ENCODE results near the gene TEX264.
"Not testable (repeated sequence)": the region's sequence is repeated elsewhere in the genome, so short reads cannot be mapped to it uniquely, and the experiment has no call there.

The TEX264 gene

GRCh38 chr3:51733859-51734571, 63.0 kb downstream of the TEX264 start:
- H3K36me3 ChIP-seq (ENCODE audit: control insufficient read depth in 2 of 2, insufficient read depth in 2 of 2, low read length in 2 of 2) = no peaks in the 10 kb centered on the region
- no peak overlapping the region for H3K9ac ChIP-seq (ENCODE audit: low read length in 2 of 2)
- H3K4me3 ChIP-seq (ENCODE audit: low read length in 2 of 2) = no peak overlapping the region
- H3K27ac ChIP-seq (ENCODE audit: low read length) = no peak overlapping the region
- no peaks in the 10 kb centered on the region for H3K4me1 ChIP-seq (ENCODE audit: control insufficient read depth, insufficient read depth, low read length)
- peaks cover 0 to 4% of the 10 kb centered on the region in 2 donors for H3K9me3 ChIP-seq (ENCODE audit: control insufficient read depth in 2 of 2, low read length in 2 of 2)
- peaks cover 2% of the 10 kb centered on the region in 2 donors for H3K27me3 ChIP-seq (ENCODE audit: control insufficient read depth in 1 of 2, insufficient read depth in 2 of 2, low read length in 2 of 2)

GRCh38 chr3:51734572-51734907, 63.5 kb downstream of the TEX264 start:
- H3K9me3 ChIP-seq (ENCODE audit: control insufficient read depth in 2 of 2, low read length in 2 of 2) = peaks cover 0 to 4% of the 10 kb centered on the region in 2 donors
- H3K36me3 ChIP-seq (ENCODE audit: control insufficient read depth in 2 of 2, insufficient read depth in 2 of 2, low read length in 2 of 2) = no peaks in the 10 kb centered on the region
- H3K4me1 ChIP-seq (ENCODE audit: control insufficient read depth, insufficient read depth, low read length) = no peaks in the 10 kb centered on the region
- peaks cover 2% of the 10 kb centered on the region in 2 donors for H3K27me3 ChIP-seq (ENCODE audit: control insufficient read depth in 1 of 2, insufficient read depth in 2 of 2, low read length in 2 of 2)
- H3K9ac ChIP-seq (ENCODE audit: low read length in 2 of 2) = no peak overlapping the region
- H3K27ac ChIP-seq (ENCODE audit: low read length) = no peak overlapping the region
- no peak overlapping the region for H3K4me3 ChIP-seq (ENCODE audit: low read length in 2 of 2)

GRCh38 chr3:51735039-51735438, 64.0 kb downstream of the TEX264 start:
- Histone ChIP-seq H3K27me3 (ENCODE audit: control insufficient read depth in 1 of 2, insufficient read depth in 2 of 2, low read length in 2 of 2) (peaks cover 2% of the 10 kb centered on the region in 2 donors), H3K9me3 (ENCODE audit: control insufficient read depth in 2 of 2, low read length in 2 of 2) (no peaks in the 10 kb centered on the region), H3K9ac (ENCODE audit: low read length in 2 of 2) (no peak overlapping the region)

GRCh38 chr3:51735950-51736349, 64.9 kb downstream of the TEX264 start:
- no peak overlapping the region for H3K9ac ChIP-seq (ENCODE audit: low read length in 2 of 2)
- no peak overlapping the region for H3K27ac ChIP-seq (ENCODE audit: low read length)
- H3K4me3 ChIP-seq (ENCODE audit: low read length in 2 of 2) = no peak overlapping the region
- H3K9me3 ChIP-seq (ENCODE audit: control insufficient read depth in 2 of 2, low read length in 2 of 2) = no peaks in the 10 kb centered on the region
- no peaks in the 10 kb centered on the region for H3K4me1 ChIP-seq (ENCODE audit: control insufficient read depth, insufficient read depth, low read length)
- no peaks in the 10 kb centered on the region for H3K36me3 ChIP-seq (ENCODE audit: control insufficient read depth in 2 of 2, insufficient read depth in 2 of 2, low read length in 2 of 2)
- peaks cover 2% of the 10 kb centered on the region in 2 donors for H3K27me3 ChIP-seq (ENCODE audit: control insufficient read depth in 1 of 2, insufficient read depth in 2 of 2, low read length in 2 of 2)

More at GRCh38 chr3:51735039-51735438, 64.0 kb downstream of the TEX264 start:
- Histone ChIP-seq H3K4me1 (ENCODE audit: control insufficient read depth, insufficient read depth, low read length) (no peaks in the 10 kb centered on the region), H3K27ac (ENCODE audit: low read length) (no peak overlapping the region), H3K4me3 (ENCODE audit: low read length in 2 of 2) (no peak overlapping the region), H3K36me3 (ENCODE audit: control insufficient read depth in 2 of 2, insufficient read depth in 2 of 2, low read length in 2 of 2) (no peaks in the 10 kb centered on the region)

GRCh38 chr3:51739110-51739509, 68.1 kb downstream of the TEX264 start:
- Histone ChIP-seq H3K4me1 (ENCODE audit: control insufficient read depth, insufficient read depth, low read length) (no peaks in the 10 kb centered on the region), H3K9ac (ENCODE audit: low read length in 2 of 2) (no peak overlapping the region), H3K9me3 (ENCODE audit: control insufficient read depth in 2 of 2, low read length in 2 of 2) (peaks cover 0 to 3% of the 10 kb centered on the region in 2 donors), H3K36me3 (ENCODE audit: control insufficient read depth in 2 of 2, insufficient read depth in 2 of 2, low read length in 2 of 2) (no peaks in the 10 kb centered on the region), H3K27me3 (ENCODE audit: control insufficient read depth in 1 of 2, insufficient read depth in 2 of 2, low read length in 2 of 2) (peaks cover 2% of the 10 kb centered on the region in 2 donors), H3K4me3 (ENCODE audit: low read length in 2 of 2) (no peak overlapping the region), H3K27ac (ENCODE audit: low read length) (no peak overlapping the region)

- not testable (repeated sequence) for H3K9ac ChIP-seq (ENCODE audit: low read length in 2 of 2); H3K36me3 ChIP-seq (ENCODE audit: control insufficient read depth in 2 of 2, insufficient read depth in 2 of 2, low read length in 2 of 2); H3K4me3 ChIP-seq (ENCODE audit: low read length in 2 of 2); H3K4me1 ChIP-seq (ENCODE audit: control insufficient read depth, insufficient read depth, low read length); H3K27ac ChIP-seq (ENCODE audit: low read length); H3K9me3 ChIP-seq (ENCODE audit: control insufficient read depth in 2 of 2, low read length in 2 of 2); H3K27me3 ChIP-seq (ENCODE audit: control insufficient read depth in 1 of 2, insufficient read depth in 2 of 2, low read length in 2 of 2)
These were observed 71.3 kb downstream of the TEX264 start for GRCh38 chr3:51742320-51742719.

GRCh38 chr3:51742978-51743377, 71.9 kb downstream of the TEX264 start:
- not testable (repeated sequence) for H3K27me3 ChIP-seq (ENCODE audit: control insufficient read depth in 1 of 2, insufficient read depth in 2 of 2, low read length in 2 of 2); H3K36me3 ChIP-seq (ENCODE audit: control insufficient read depth in 2 of 2, insufficient read depth in 2 of 2, low read length in 2 of 2); H3K27ac ChIP-seq (ENCODE audit: low read length); H3K9ac ChIP-seq (ENCODE audit: low read length in 2 of 2); H3K9me3 ChIP-seq (ENCODE audit: control insufficient read depth in 2 of 2, low read length in 2 of 2); H3K4me3 ChIP-seq (ENCODE audit: low read length in 2 of 2); H3K4me1 ChIP-seq (ENCODE audit: control insufficient read depth, insufficient read depth, low read length)

GRCh38 chr3:51747840-51748239, 76.8 kb downstream of the TEX264 start:
- Histone ChIP-seq H3K27ac (ENCODE audit: low read length) (no peak overlapping the region), H3K27me3 (ENCODE audit: control insufficient read depth in 1 of 2, insufficient read depth in 2 of 2, low read length in 2 of 2) (no peaks in the 10 kb centered on the region), H3K36me3 (ENCODE audit: control insufficient read depth in 2 of 2, insufficient read depth in 2 of 2, low read length in 2 of 2) (no peaks in the 10 kb centered on the region), H3K9ac (ENCODE audit: low read length in 2 of 2) (no peak overlapping the region), H3K4me3 (ENCODE audit: low read length in 2 of 2) (no peak overlapping the region), H3K4me1 (ENCODE audit: control insufficient read depth, insufficient read depth, low read length) (no peaks in the 10 kb centered on the region), H3K9me3 (ENCODE audit: control insufficient read depth in 2 of 2, low read length in 2 of 2) (no peaks in the 10 kb centered on the region)

GRCh38 chr3:51748327-51748726, 77.3 kb downstream of the TEX264 start:
- Histone ChIP-seq H3K36me3 (ENCODE audit: control insufficient read depth in 2 of 2, insufficient read depth in 2 of 2, low read length in 2 of 2) (no peaks in the 10 kb centered on the region), H3K9ac (ENCODE audit: low read length in 2 of 2) (no peak overlapping the region), H3K27me3 (ENCODE audit: control insufficient read depth in 1 of 2, insufficient read depth in 2 of 2, low read length in 2 of 2) (no peaks in the 10 kb centered on the region), H3K4me1 (ENCODE audit: control insufficient read depth, insufficient read depth, low read length) (no peaks in the 10 kb centered on the region), H3K4me3 (ENCODE audit: low read length in 2 of 2) (no peak overlapping the region), H3K27ac (ENCODE audit: low read length) (no peak overlapping the region), H3K9me3 (ENCODE audit: control insufficient read depth in 2 of 2, low read length in 2 of 2) (no peaks in the 10 kb centered on the region)

- Histone ChIP-seq H3K4me1 (ENCODE audit: control insufficient read depth, insufficient read depth, low read length) (no peaks in the 10 kb centered on the region), H3K27ac (ENCODE audit: low read length) (no peak overlapping the region), H3K9ac (ENCODE audit: low read length in 2 of 2) (no peak overlapping the region), H3K36me3 (ENCODE audit: control insufficient read depth in 2 of 2, insufficient read depth in 2 of 2, low read length in 2 of 2) (no peaks in the 10 kb centered on the region), H3K9me3 (ENCODE audit: control insufficient read depth in 2 of 2, low read length in 2 of 2) (no peaks in the 10 kb centered on the region), H3K27me3 (ENCODE audit: control insufficient read depth in 1 of 2, insufficient read depth in 2 of 2, low read length in 2 of 2) (no peaks in the 10 kb centered on the region), H3K4me3 (ENCODE audit: low read length in 2 of 2) (no peak overlapping the region)
These were observed 79.8 kb downstream of the TEX264 start for GRCh38 chr3:51750878-51751277.

GRCh38 chr3:51751287-51751686, 80.2 kb downstream of the TEX264 start:
- Histone ChIP-seq H3K9ac (ENCODE audit: low read length in 2 of 2) (no peak overlapping the region), H3K36me3 (ENCODE audit: control insufficient read depth in 2 of 2, insufficient read depth in 2 of 2, low read length in 2 of 2) (no peaks in the 10 kb centered on the region), H3K27ac (ENCODE audit: low read length) (no peak overlapping the region), H3K27me3 (ENCODE audit: control insufficient read depth in 1 of 2, insufficient read depth in 2 of 2, low read length in 2 of 2) (no peaks in the 10 kb centered on the region), H3K4me1 (ENCODE audit: control insufficient read depth, insufficient read depth, low read length) (no peaks in the 10 kb centered on the region), H3K9me3 (ENCODE audit: control insufficient read depth in 2 of 2, low read length in 2 of 2) (no peaks in the 10 kb centered on the region), H3K4me3 (ENCODE audit: low read length in 2 of 2) (no peak overlapping the region)

Data from stomach smooth muscle (tissue), 2 donors.